ENCODE measurements around the gene ERBB4. TPM values are rescaled to one million over a fixed set of nuclear protein-coding genes. Genes with fewer than 3 reads are reported as not detected.

Gene ERBB4
- total RNA-seq, 4 donors from 2014 or later: 5.5 to 21.0 (median 18.3) TPM

- Histone ChIP-seq H3K27ac (no peak overlapping the region), H3K9me3 (no peaks in the 10 kb centered on the region), H3K4me3 (replicated peaks in 1 of 3) (no peak overlapping the region), H3K4me1 (no peaks in the 10 kb centered on the region), H3K36me3 (no peaks in the 10 kb centered on the region), H3K27me3 (no peaks in the 10 kb centered on the region)
- 83 to 96% methylated on average over 1 of the region's 1 CpG for WGBS, 2 donors
- intact Hi-C loops (cut with DNase I): no loop called here
- DNase-seq: no peak
- TF ChIP-seq CTCF (IDR thresholded peaks at IDR 0.05): no peak
- no peak for TF ChIP-seq POLR2A (IDR thresholded peaks at IDR 0.05)
Measured at GRCh38 chr2:211652327-211652726, 886.3 kb downstream of the ERBB4 start.

GRCh38 chr2:211649331-211649730 is 889.3 kb downstream of the ERBB4 start:
- TF ChIP-seq POLR2A (IDR thresholded peaks at IDR 0.05) (no peak), CTCF (IDR thresholded peaks at IDR 0.05) (no peak)
- DNase-seq: no peak
- intact Hi-C loops (cut with DNase I): no loop called here
- Histone ChIP-seq H3K36me3 (no peaks in the 10 kb centered on the region), H3K27me3 (no peaks in the 10 kb centered on the region), H3K27ac (no peak overlapping the region), H3K4me1 (no peaks in the 10 kb centered on the region), H3K4me3 (replicated peaks in 1 of 3) (no peak overlapping the region), H3K9me3 (no peaks in the 10 kb centered on the region)
- 86 to 90% methylated on average over 2 of the region's 2 CpGs for WGBS, 2 donors

GRCh38 chr2:211631503-211631902 is 907.1 kb downstream of the ERBB4 start:
- Histone ChIP-seq H3K36me3 (no peaks in the 10 kb centered on the region), H3K27me3 (no peaks in the 10 kb centered on the region), H3K4me3 (replicated peaks in 1 of 3) (no peak overlapping the region), H3K9me3 (no peaks in the 10 kb centered on the region), H3K27ac (no peak overlapping the region), H3K4me1 (no peaks in the 10 kb centered on the region)
- no peak for DNase-seq
- TF ChIP-seq CTCF (IDR thresholded peaks at IDR 0.05) (no peak), POLR2A (IDR thresholded peaks at IDR 0.05) (no peak)
- WGBS, 2 donors: 65 to 79% methylated on average over 1 of the region's 1 CpG
- intact Hi-C loops (cut with DNase I): no loop called here

- no peak overlapping the region for H3K27ac ChIP-seq
- H3K27me3 ChIP-seq: no peaks in the 10 kb centered on the region
- intact Hi-C loops (cut with DNase I): no loop called here
- no peaks in the 10 kb centered on the region for H3K4me1 ChIP-seq
- no peak for DNase-seq
- H3K9me3 ChIP-seq: no peaks in the 10 kb centered on the region
- TF ChIP-seq POLR2A (IDR thresholded peaks at IDR 0.05) (no peak), CTCF (IDR thresholded peaks at IDR 0.05) (no peak)
- H3K4me3 ChIP-seq (replicated peaks in 1 of 3): no peak overlapping the region
- no peaks in the 10 kb centered on the region for H3K36me3 ChIP-seq
Measured at GRCh38 chr2:211623096-211623495, 915.5 kb downstream of the ERBB4 start.

- H3K27ac ChIP-seq: no peak overlapping the region
- H3K27me3 ChIP-seq: no peaks in the 10 kb centered on the region
- WGBS, 2 donors: 82 to 95% methylated on average over 1 of the region's 1 CpG
- no peak overlapping the region for H3K4me3 ChIP-seq (replicated peaks in 1 of 3)
- DNase-seq: no peak
- H3K4me1 ChIP-seq: no peaks in the 10 kb centered on the region
- no peaks in the 10 kb centered on the region for H3K9me3 ChIP-seq
- intact Hi-C loops (cut with DNase I): no loop called here
- H3K36me3 ChIP-seq: no peaks in the 10 kb centered on the region
- no peak for TF ChIP-seq CTCF (IDR thresholded peaks at IDR 0.05)
- TF ChIP-seq POLR2A (IDR thresholded peaks at IDR 0.05): no peak
Measured at GRCh38 chr2:211620986-211621385, 917.6 kb downstream of the ERBB4 start.
